Measurements from ENCODE around the gene SIX3. TPM values are rescaled to one million over a fixed set of nuclear protein-coding genes. Genes with fewer than 3 reads are reported as not detected.

The SIX3 gene
- polyA plus RNA-seq, 1 experiment, result not detected

- ChIA-PET CTCF (interaction anchor here (0.6 kb wide), 1 partner anchor 801 kb away, joined by 3 read pairs; no protein-coding TSS in a partner anchor), POLR2A (no interaction called here)
- Histone ChIP-seq H3K4me3 (ENCODE audit: low read depth, low read length) (no peak overlapping the region), H3K36me3 (ENCODE audit: control insufficient read depth, insufficient read depth, low read length) (no peaks in the 10 kb centered on the region), H3K27me3 (ENCODE audit: control insufficient read depth, insufficient read depth, low read length) (peaks cover 69% of the 10 kb centered on the region)
- no peak for TF ChIP-seq CTCF (IDR thresholded peaks at IDR 0.05; ENCODE audit: insufficient read depth, low read depth, low read length)
- no peak for DNase-seq (ENCODE audit: low read depth)
These were observed 8.0 kb upstream of the SIX3 start for GRCh38 chr2:44933434-44933951.

GRCh38 chr2:44934038-44934982 lies 7.2 kb upstream of the SIX3 start:
- no peak overlapping the region for H3K4me3 ChIP-seq (ENCODE audit: low read depth, low read length)
- POLR2A ChIA-PET, result no interaction called here
- no peak for DNase-seq (ENCODE audit: low read depth)
- peaks cover 68% of the 10 kb centered on the region for H3K27me3 ChIP-seq (ENCODE audit: control insufficient read depth, insufficient read depth, low read length)
- CTCF ChIA-PET, result interaction anchor here (0.6 kb wide), 1 partner anchor 802 kb away, joined by 3 read pairs; no protein-coding TSS in a partner anchor
- no peaks in the 10 kb centered on the region for H3K36me3 ChIP-seq (ENCODE audit: control insufficient read depth, insufficient read depth, low read length)
- no peak for TF ChIP-seq CTCF (IDR thresholded peaks at IDR 0.05; ENCODE audit: insufficient read depth, low read depth, low read length)

DNA sequence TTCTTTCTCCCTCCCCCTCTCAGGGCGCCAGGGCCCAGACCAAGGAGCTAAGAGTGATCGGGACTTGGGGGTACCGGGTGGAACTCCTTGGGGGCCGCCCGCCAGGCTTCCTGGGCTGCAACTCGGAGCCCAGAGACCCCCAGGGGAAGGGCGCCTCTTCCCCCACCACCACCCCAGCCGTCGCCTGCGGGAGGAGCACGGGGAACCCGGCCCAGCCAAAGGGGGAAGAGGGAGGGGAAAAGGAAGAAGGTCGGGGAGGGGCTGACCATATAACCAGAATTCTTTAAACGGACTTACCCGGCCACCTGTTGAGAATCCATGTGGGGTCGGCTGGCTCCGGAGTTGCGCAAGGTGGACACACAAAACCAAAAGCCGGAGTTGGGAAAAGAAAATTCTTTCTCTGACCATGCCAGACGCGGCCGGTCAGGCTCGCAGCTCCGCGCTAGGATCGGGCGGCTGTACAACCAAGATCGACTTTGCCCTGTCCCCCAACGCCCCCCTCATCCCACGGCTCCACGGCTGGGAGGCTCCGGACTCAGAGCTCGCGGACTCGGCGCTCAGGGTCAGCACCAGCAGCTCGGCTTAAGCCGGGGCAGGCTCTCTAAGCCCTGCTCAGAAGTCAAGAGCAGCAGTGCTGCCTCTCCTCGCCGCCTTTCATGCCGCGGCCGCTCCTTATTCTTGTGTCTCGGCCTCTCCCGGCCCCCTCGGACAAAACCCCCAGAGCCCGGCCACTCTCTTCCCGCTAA lies 6.3 kb upstream of the SIX3 start:
- POLR2A ChIA-PET, result no interaction called here
- Histone ChIP-seq H3K4me3 (ENCODE audit: low read depth, low read length) (no peak overlapping the region), H3K36me3 (ENCODE audit: control insufficient read depth, insufficient read depth, low read length) (no peaks in the 10 kb centered on the region), H3K27me3 (ENCODE audit: control insufficient read depth, insufficient read depth, low read length) (peaks cover 71% of the 10 kb centered on the region)
- CTCF ChIA-PET, result no interaction called here
- no peak for DNase-seq (ENCODE audit: low read depth)
- no peak for TF ChIP-seq CTCF (IDR thresholded peaks at IDR 0.05; ENCODE audit: insufficient read depth, low read depth, low read length)

DNA sequence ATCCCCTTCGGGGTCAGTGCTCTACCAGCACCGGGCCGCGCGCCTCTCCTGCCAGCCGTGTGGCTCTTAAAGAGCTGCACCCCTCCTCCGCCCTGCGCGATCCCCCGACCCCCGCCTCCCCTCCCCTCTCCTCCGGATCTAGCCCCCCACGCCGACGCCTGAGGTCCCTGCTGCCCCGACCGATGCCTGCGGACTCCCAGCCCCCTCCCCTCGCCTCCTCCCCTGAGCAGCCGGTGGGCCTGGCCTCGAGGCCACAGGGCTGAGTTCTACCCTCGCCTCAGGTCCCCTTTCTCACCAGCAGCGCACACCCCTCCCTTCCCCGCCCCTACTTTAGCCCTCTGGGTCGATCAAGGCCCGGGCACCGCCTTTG lies 5.8 kb upstream of the SIX3 start:
- DNase-seq (ENCODE audit: low read depth), result no peak
- Histone ChIP-seq H3K4me3 (ENCODE audit: low read depth, low read length) (no peak overlapping the region), H3K36me3 (ENCODE audit: control insufficient read depth, insufficient read depth, low read length) (no peaks in the 10 kb centered on the region), H3K27me3 (ENCODE audit: control insufficient read depth, insufficient read depth, low read length) (peaks cover 69% of the 10 kb centered on the region)
- POLR2A ChIA-PET, result no interaction called here
- CTCF ChIA-PET, result no interaction called here
- no peak for TF ChIP-seq CTCF (IDR thresholded peaks at IDR 0.05; ENCODE audit: insufficient read depth, low read depth, low read length)

DNA sequence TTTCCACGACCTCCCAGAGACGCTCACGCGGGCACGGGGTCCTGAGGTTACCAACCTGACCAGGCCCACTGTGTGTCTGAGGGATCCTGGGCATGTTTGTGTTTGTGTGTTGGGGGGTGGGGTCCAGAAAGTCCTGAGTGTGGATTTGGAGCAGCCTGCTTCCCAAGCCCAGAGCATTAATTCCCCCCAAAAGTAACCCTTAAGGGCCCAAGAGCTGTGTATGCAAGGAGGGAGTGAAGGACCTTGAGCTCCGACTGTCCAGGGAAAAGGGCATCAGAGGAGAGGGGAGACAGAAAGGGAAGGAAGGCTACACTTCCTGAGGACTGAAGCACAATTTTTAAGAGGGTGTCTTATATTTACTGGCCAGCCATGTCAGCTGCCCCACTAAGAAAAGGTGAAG lies 5.2 kb upstream of the SIX3 start:
- peaks cover 70% of the 10 kb centered on the region for H3K27me3 ChIP-seq (ENCODE audit: control insufficient read depth, insufficient read depth, low read length)
- no peaks in the 10 kb centered on the region for H3K36me3 ChIP-seq (ENCODE audit: control insufficient read depth, insufficient read depth, low read length)
- DNase-seq (ENCODE audit: low read depth), result no peak
- ChIA-PET POLR2A (no interaction called here), CTCF (no interaction called here)
- no peak overlapping the region for H3K4me3 ChIP-seq (ENCODE audit: low read depth, low read length)
- TF ChIP-seq CTCF (IDR thresholded peaks at IDR 0.05; ENCODE audit: insufficient read depth, low read depth, low read length), result no peak

Measured in BJ (cell line).